HEK293 (cell line): Measurements from ENCODE around the gene ZSWIM1.

Source experiments
- ATF2 ChIP-seq: fragments of 450-650 bp; formaldehyde crosslinking; IDR thresholded peaks from 2 replicates; pipeline ENCODE4 v1.5.1; 2016; ENCODE audit warnings: missing biosample characterization, missing genetic modification characterization, low read depth
- CTCF ChIP-seq: fragments of 450-650 bp; formaldehyde crosslinking; IDR thresholded peaks from 2 replicates; pipeline ENCODE4 v1.5.1; 2016; ENCODE audit warnings: missing biosample characterization, missing genetic modification characterization
- REST ChIP-seq: fragments of 450-650 bp; formaldehyde crosslinking; IDR thresholded peaks from 2 replicates; pipeline ENCODE4 v1.5.1; 2016; ENCODE audit warnings: missing biosample characterization, missing genetic modification characterization
- YY1 ChIP-seq: fragments of 450-650 bp; formaldehyde crosslinking; IDR thresholded peaks from 2 replicates; pipeline ENCODE4 v1.5.1; 2018; ENCODE audit warnings: missing biosample characterization, missing genetic modification characterization
- ZBTB11 ChIP-seq: fragments of 450-650 bp; formaldehyde crosslinking; conservative IDR thresholded peaks from 2 replicates; pipeline ENCODE4 v1.5.1; 2016; ENCODE audit warnings: low read depth, missing biosample characterization, missing genetic modification characterization
- ZFP3 ChIP-seq: fragments of 450-650 bp; formaldehyde crosslinking; IDR thresholded peaks from 2 replicates; pipeline ENCODE4 v1.5.1; 2016; ENCODE audit warnings: low read depth, missing biosample characterization, missing genetic modification characterization
- ZNF132 ChIP-seq: fragments of 450-650 bp; formaldehyde crosslinking; IDR thresholded peaks from 2 replicates; pipeline ENCODE4 v1.5.1; 2017; ENCODE audit warnings: missing biosample characterization, missing genetic modification characterization, borderline replicate concordance
- ZNF146 ChIP-seq: fragments of 450-650 bp; formaldehyde crosslinking; IDR thresholded peaks from 2 replicates; pipeline ENCODE4 v1.5.1; 2016; ENCODE audit warnings: missing biosample characterization, missing genetic modification characterization
- ZNF175 ChIP-seq: fragments of 450-650 bp; formaldehyde crosslinking; IDR thresholded peaks from 2 replicates; pipeline ENCODE4 v1.5.1; 2016; ENCODE audit warnings: missing biosample characterization, missing genetic modification characterization
- ZNF19 ChIP-seq: fragments of 450-650 bp; formaldehyde crosslinking; IDR thresholded peaks from 2 replicates; pipeline ENCODE4; 2016; ENCODE audit warnings: missing biosample characterization, missing genetic modification characterization, low read depth
- ZNF292 ChIP-seq: fragments of 450-650 bp; formaldehyde crosslinking; IDR thresholded peaks from 2 replicates; pipeline ENCODE4 v1.5.1; 2016; ENCODE audit warnings: low read depth, missing biosample characterization, missing genetic modification characterization, borderline replicate concordance
- ZNF350 ChIP-seq: fragments of 450-650 bp; formaldehyde crosslinking; IDR thresholded peaks from 2 replicates; pipeline ENCODE4 v1.5.0; 2017; ENCODE audit warnings: missing biosample characterization, mild to moderate bottlenecking, missing genetic modification characterization
- ZNF561 ChIP-seq: fragments of 450-650 bp; IDR thresholded peaks from 2 replicates; pipeline ENCODE4 v1.5.1; 2018; ENCODE audit warnings: missing biosample characterization, missing genetic modification characterization, borderline replicate concordance

GRCh38 chr20:45890077-45890984 is 9.3 kb downstream of the ZSWIM1 start:
- TF ChIP-seq ZNF292 (tag by site-specific recombination) (no peak), CTCF (tag by site-specific recombination) (no peak), ZBTB11 (no peak), ATF2 (tag by site-specific recombination) (no peak), REST (no peak), ZNF146 (tag by site-specific recombination) (no peak), ZNF350 (tag by site-specific recombination) (no peak), ZNF132 (no peak), ZFP3 (tag by site-specific recombination) (no peak), ZNF19 (no peak), ZNF561 (tag by site-specific recombination) (no peak), YY1 (tag by site-specific recombination) (no peak), ZNF175 (tag by site-specific recombination) (no peak)
